Lung microvascular endothelial cell (primary cell): ENCODE data around the gene ARHGAP32. TPM values are rescaled to one million over a fixed set of nuclear protein-coding genes. Genes with fewer than 3 reads are reported as not detected.

Experiments
- DNase-seq, 2 donors: peaks; one replicate each; pipeline versions ENCODE4 v3.0.0 to v3.0.0-alpha.2; 2010; ENCODE audit warnings: low read depth in 2 of 2
- total RNA-seq: library from RNA; depleted of rRNA; stranded (reverse); fragments of >200 nt; gene quantifications from 2 replicates; pipeline ENCODE4 v1.2.1, GENCODE V29; 2014

Gene ARHGAP32
- total RNA-seq, 1 donor from 2014 or later = 6.7 TPM

GRCh38 chr11:129117595-129118350 is 74.4 kb downstream of the ARHGAP32 start:
- DNase-seq = peak; percentile 76 to 82

- DNase-seq = peak in 1 of 2 donors; percentile 5
Observed at GRCh38 chr11:129115652-129116586, 76.2 kb downstream of the ARHGAP32 start.

GRCh38 chr11:129109701-129110100 is 82.4 kb downstream of the ARHGAP32 start:
- DNase-seq = no peak

GRCh38 chr11:129106788-129107187 is 85.3 kb downstream of the ARHGAP32 start:
- DNase-seq = no peak

- DNase-seq = no peak
Observed at GRCh38 chr11:129102756-129103155, 89.4 kb downstream of the ARHGAP32 start.

GRCh38 chr11:129102225-129102624 is 89.9 kb downstream of the ARHGAP32 start:
- DNase-seq = no peak

- no peak for DNase-seq
Observed at GRCh38 chr11:129093283-129093682, 98.8 kb downstream of the ARHGAP32 start.

- DNase-seq = no peak
Observed at GRCh38 chr11:129090056-129090455, 102.1 kb downstream of the ARHGAP32 start.

- no peak for DNase-seq
Observed at GRCh38 chr11:129089279-129089678, 102.8 kb downstream of the ARHGAP32 start.

- DNase-seq = no peak
Observed at GRCh38 chr11:129086976-129087375, 105.1 kb downstream of the ARHGAP32 start.

- peak in 1 of 2 donors; percentile 35 for DNase-seq
Observed at GRCh38 chr11:129077191-129077590, 114.9 kb downstream of the ARHGAP32 start.

GRCh38 chr11:129075757-129076156 is 116.4 kb downstream of the ARHGAP32 start:
- DNase-seq = no peak

GRCh38 chr11:129067454-129067853 is 124.7 kb downstream of the ARHGAP32 start:
- DNase-seq = no peak

GRCh38 chr11:129066229-129066628 is 125.9 kb downstream of the ARHGAP32 start:
- DNase-seq = no peak

- DNase-seq = no peak
Observed at GRCh38 chr11:129063118-129063517, 129.0 kb downstream of the ARHGAP32 start.

GRCh38 chr11:129061492-129062230 is 130.5 kb downstream of the ARHGAP32 start:
- peak; percentile 8 to 71 for DNase-seq

GRCh38 chr11:129056916-129057315 is 135.2 kb downstream of the ARHGAP32 start:
- no peak for DNase-seq

GRCh38 chr11:129055196-129055595 is 136.9 kb downstream of the ARHGAP32 start:
- no peak for DNase-seq

GRCh38 chr11:129048911-129049310 is 143.2 kb downstream of the ARHGAP32 start:
- no peak for DNase-seq

- DNase-seq = no peak
Observed at GRCh38 chr11:129045150-129045549, 147.0 kb downstream of the ARHGAP32 start.

GRCh38 chr11:129042503-129042902 is 149.6 kb downstream of the ARHGAP32 start:
- no peak for DNase-seq

- DNase-seq = no peak
Observed at GRCh38 chr11:129041611-129042018, 150.5 kb downstream of the ARHGAP32 start.
